Ovary (tissue), 9 donors: Measurements from ENCODE around the gene CACNA1H. TPM values are rescaled to one million over a fixed set of nuclear protein-coding genes. Genes with fewer than 3 reads are reported as not detected.
"Not testable (repeated sequence)": the region's sequence is repeated elsewhere in the genome, so short reads cannot be mapped to it uniquely, and the experiment has no call there.

Experiments used
- DNase-seq, 5 donors: peaks; one replicate each; pipeline ENCODE4 v3.0.0-alpha.2; 2019 to 2020
- H3K27ac ChIP-seq, 2 donors: fragments of 200-600 bp; one replicate each; pipeline versions ENCODE4 v1.5.1 to v1.8.0; 2019 to 2022
- H3K27me3 ChIP-seq: fragments of 200-600 bp; one replicate; pipeline ENCODE4 v1.8.0; 2022
- H3K36me3 ChIP-seq: fragments of 200-600 bp; sonication (generic); one replicate; pipeline ENCODE4 v1.5.1; 2019
- H3K4me1 ChIP-seq: one replicate; pipeline ENCODE4 v1.8.1; 2013; ENCODE audit warnings: mild to moderate bottlenecking, moderate library complexity; ENCODE audit not compliant: insufficient read depth
- H3K4me3 ChIP-seq: fragments of 200-600 bp; sonication (generic); one replicate; pipeline ENCODE4 v1.5.1; 2017
- H3K9me3 ChIP-seq, 2 donors: fragments of 200-600 bp in 1 of 2; sonication (generic) in 1 of 2; one replicate each; pipeline versions ENCODE4 v1.5.1 to v1.8.1; 2013 to 2019; ENCODE audit warnings: mild to moderate bottlenecking in 1 of 2, moderate library complexity in 1 of 2
- CTCF ChIP-seq, 3 donors: fragments of 450-650 bp in 2 of 3; fragments of 200-600 bp in 1 of 3; IDR thresholded peaks; one replicate each; pipeline versions ENCODE4 v1.5.1 to v1.8.0; 2016 to 2022; ENCODE audit warnings: antibody characterized with exemption in 3 of 3, mild to moderate bottlenecking in 1 of 3
- EP300 ChIP-seq: sonication (generic); formaldehyde crosslinking; IDR thresholded peaks from one replicate; pipeline ENCODE4 v1.6.1; 2017; ENCODE audit warnings: antibody characterized with exemption
- POLR2A ChIP-seq: fragments of 450-650 bp; IDR thresholded peaks from one replicate; pipeline ENCODE4 v1.6.1; 2017; ENCODE audit warnings: antibody characterized with exemption, mild to moderate bottlenecking, moderate library complexity
- WGBS, 3 donors: extraction: QIAGEN DNeasy Blood & Tissue Kit in 1 of 3; methylation state at CpG; one replicate each; pipeline versions ENCODE4 v1.1.5 to v1.1.7; 2013 to 2017; 5-methylcytosine and 5-hydroxymethylcytosine counted together
- intact Hi-C, 4 donors: fragments of 100-400 bp; cut with DNase I; formaldehyde crosslinking; loops; one replicate each; pipeline versions ENCODE4 v1.11.0 to v1.15.1; 2022 to 2023
- polyA plus RNA-seq, 2 donors: library from polyadenylated mRNA; stranded (reverse); fragments of 200-250 nt in 1 of 2; fragments of 350-450 nt in 1 of 2; fragmentation: Illumina TruSeq in 1 of 2; extraction: RNeasy Lipid Tissue Mini Kit (QIAGEN cat#74804) in 1 of 2; gene quantifications; one replicate each; pipeline ENCODE4 v1.2.3, GENCODE V29; 2013 to 2014
- total RNA-seq, 7 donors: library from RNA; depleted of rRNA in 2 of 7; stranded (reverse); fragments of >200 nt in 2 of 7; fragmentation: NEBNext Ultra II Directional in 3 of 7; extraction: Animal tissue kit (Norgen Biotek cat#: 25700) in 3 of 7; gene quantifications; one replicate each; pipeline versions ENCODE4 v1.1.0 to v1.2.4, GENCODE V29; 2016 to 2023
- donor health status: DM: no; HTN: no; CAD: no; lungs with moderate emphysema.
- donor health status: DM: no; HTN: no; CAD: no.
- donor health status: Bipolar disorder and iron deficiency.
- donor health status: DM: yes; HTN: yes; CAD: no.
- donor health status: DM: no; HTN: no; CAD: no.
- donor health status: DM: yes; HTN: yes; CAD: no.

Gene CACNA1H
- total and polyA plus RNA-seq, 9 donors: 7.3 to 217 (median 106) TPM

- no peaks in the 10 kb centered on the region for H3K27me3 ChIP-seq
- TF ChIP-seq POLR2A (no peak), CTCF (IDR thresholded peaks at IDR 0.05) (no peak), EP300 (no peak)
- H3K4me3 ChIP-seq: no peak overlapping the region
- DNase-seq: peak; percentile 61 to 79 (median 75)
- intact Hi-C loops: loop anchor here in 1 of 4 donors (2.0 kb wide), 1 partner anchor 82 kb away; no protein-coding TSS in a partner anchor
- H3K27ac ChIP-seq: no peak overlapping the region
- peaks cover 7% of the 10 kb centered on the region for H3K4me1 ChIP-seq
- no peaks in the 10 kb centered on the region for H3K9me3 ChIP-seq
- 49 to 57% (median 53%) methylated on average over 30 to 32 of the region's 32 CpGs for WGBS, 3 donors
- no peaks in the 10 kb centered on the region for H3K36me3 ChIP-seq
These were observed 35.7 kb downstream of the CACNA1H start for GRCh38 chr16:1188432-1189189.

- 71 to 75% (median 74%) methylated on average over 7 of the region's 7 CpGs for WGBS, 3 donors
- Histone ChIP-seq H3K27me3 (no peaks in the 10 kb centered on the region), H3K36me3 (no peaks in the 10 kb centered on the region), H3K4me3 (no peak overlapping the region), H3K27ac (no peak overlapping the region), H3K4me1 (peaks cover 4% of the 10 kb centered on the region), H3K9me3 (no peaks in the 10 kb centered on the region)
- TF ChIP-seq CTCF (IDR thresholded peaks at IDR 0.05): no peak
- no peak for TF ChIP-seq EP300
- no peak for TF ChIP-seq POLR2A
- intact Hi-C loops: loop anchor here in 1 of 4 donors (2.0 kb wide), 1 partner anchor 83 kb away; no protein-coding TSS in a partner anchor
- no peak for DNase-seq
These were observed 36.5 kb downstream of the CACNA1H start for GRCh38 chr16:1189455-1189854.

- WGBS, 3 donors: 84 to 93% (median 91%) methylated on average over 8 to 11 of the region's 11 CpGs
- not testable (repeated sequence) for H3K36me3 ChIP-seq, H3K4me1 ChIP-seq, DNase-seq, H3K4me3 ChIP-seq, H3K27ac ChIP-seq, H3K27me3 ChIP-seq, H3K9me3 ChIP-seq
- intact Hi-C loops: loop anchor here in 1 of 4 donors (5.0 kb wide), 1 partner anchor 43 kb away; no protein-coding TSS in a partner anchor
These were observed 37.9 kb downstream of the CACNA1H start for GRCh38 chr16:1190789-1191188.

- TF ChIP-seq CTCF (IDR thresholded peaks at IDR 0.05): no peak
- WGBS, 3 donors: 67 to 78% (median 73%) methylated on average over 9 of the region's 9 CpGs
These were observed 39.6 kb downstream of the CACNA1H start for GRCh38 chr16:1192384-1193073.

More at GRCh38 chr16:1192384-1193073, 39.6 kb downstream of the CACNA1H start:
- intact Hi-C loops: loop anchor here in 1 of 4 donors (2.0 to 5.0 kb wide), 2 partner anchors 45 to 86 kb away; no protein-coding TSS in a partner anchor
- Histone ChIP-seq H3K9me3 (no peaks in the 10 kb centered on the region), H3K4me1 (peaks cover 2% of the 10 kb centered on the region), H3K27ac (peak overlapping the region in 1 of 2 donors; percentile 21), H3K27me3 (no peaks in the 10 kb centered on the region), H3K4me3 (no peak overlapping the region), H3K36me3 (no peaks in the 10 kb centered on the region)
- no peak for DNase-seq
